ENCODE data around the gene UBXN2A.

Gene UBXN2A

GRCh38 chr2:23953625-23954024 is 13.4 kb downstream of the UBXN2A start:
- TF ChIP-seq, protein P1, sequence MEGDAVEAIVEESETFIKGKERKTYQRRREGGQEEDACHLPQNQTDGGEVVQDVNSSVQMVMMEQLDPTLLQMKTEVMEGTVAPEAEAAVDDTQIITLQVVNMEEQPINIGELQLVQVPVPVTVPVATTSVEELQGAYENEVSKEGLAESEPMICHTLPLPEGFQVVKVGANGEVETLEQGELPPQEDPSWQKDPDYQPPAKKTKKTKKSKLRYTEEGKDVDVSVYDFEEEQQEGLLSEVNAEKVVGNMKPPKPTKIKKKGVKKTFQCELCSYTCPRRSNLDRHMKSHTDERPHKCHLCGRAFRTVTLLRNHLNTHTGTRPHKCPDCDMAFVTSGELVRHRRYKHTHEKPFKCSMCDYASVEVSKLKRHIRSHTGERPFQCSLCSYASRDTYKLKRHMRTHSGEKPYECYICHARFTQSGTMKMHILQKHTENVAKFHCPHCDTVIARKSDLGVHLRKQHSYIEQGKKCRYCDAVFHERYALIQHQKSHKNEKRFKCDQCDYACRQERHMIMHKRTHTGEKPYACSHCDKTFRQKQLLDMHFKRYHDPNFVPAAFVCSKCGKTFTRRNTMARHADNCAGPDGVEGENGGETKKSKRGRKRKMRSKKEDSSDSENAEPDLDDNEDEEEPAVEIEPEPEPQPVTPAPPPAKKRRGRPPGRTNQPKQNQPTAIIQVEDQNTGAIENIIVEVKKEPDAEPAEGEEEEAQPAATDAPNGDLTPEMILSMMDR (conservative IDR thresholded peaks at IDR 0.05; ENCODE audit: control insufficient read depth, insufficient read depth, low read depth, low read length) = no peak
- no peak for DNase-seq (ENCODE audit: low read depth)

GRCh38 chr2:23954325-23955014 is 14.2 kb downstream of the UBXN2A start:
- TF ChIP-seq, protein P1 (conservative IDR thresholded peaks at IDR 0.05; ENCODE audit: control insufficient read depth, insufficient read depth, low read depth, low read length) = peak; percentile 9
- H3K4me3 ChIP-seq (ENCODE audit: control insufficient read depth, low read depth, low read length) = no peak overlapping the region
- DNase-seq (ENCODE audit: low read depth) = peak; percentile 8

More at GRCh38 chr2:23953625-23954024, 13.4 kb downstream of the UBXN2A start:
- H3K4me3 ChIP-seq (ENCODE audit: control insufficient read depth, low read depth, low read length) = no peak overlapping the region

GRCh38 chr2:23967846-23968245 is 27.6 kb downstream of the UBXN2A start:
- DNase-seq (ENCODE audit: low read depth) = no peak
- TF ChIP-seq, protein P1 (conservative IDR thresholded peaks at IDR 0.05; ENCODE audit: control insufficient read depth, insufficient read depth, low read depth, low read length) = no peak
- H3K4me3 ChIP-seq (ENCODE audit: control insufficient read depth, low read depth, low read length) = no peak overlapping the region

- no peak overlapping the region for H3K4me3 ChIP-seq (ENCODE audit: control insufficient read depth, low read depth, low read length)
- TF ChIP-seq, protein P1 (conservative IDR thresholded peaks at IDR 0.05; ENCODE audit: control insufficient read depth, insufficient read depth, low read depth, low read length) = no peak
- no peak for DNase-seq (ENCODE audit: low read depth)
These were observed 36.6 kb downstream of the UBXN2A start for GRCh38 chr2:23976883-23977282.

DNA sequence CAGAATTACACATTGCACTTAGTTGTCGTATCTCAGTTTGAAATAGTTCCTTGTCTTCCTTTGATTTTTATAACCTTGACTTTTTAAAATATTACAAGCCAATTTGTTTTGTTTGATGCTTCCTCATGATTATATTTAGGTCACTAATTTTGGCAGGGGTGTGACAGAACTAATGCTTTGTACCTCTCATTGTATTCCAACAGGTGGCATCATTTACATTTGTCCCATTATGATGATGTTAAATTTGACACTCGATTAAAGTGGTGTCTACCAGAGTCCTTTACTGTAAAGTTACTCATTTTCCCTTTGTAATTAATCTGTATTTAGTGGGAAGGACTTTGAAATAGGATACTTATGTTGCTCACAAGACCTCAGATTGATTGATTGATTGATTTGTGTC is 48.1 kb downstream of the UBXN2A start:
- H3K4me3 ChIP-seq (ENCODE audit: control insufficient read depth, low read depth, low read length) = no peak overlapping the region
- peak; percentile 30 for DNase-seq (ENCODE audit: low read depth)
- TF ChIP-seq, protein P1 (conservative IDR thresholded peaks at IDR 0.05; ENCODE audit: control insufficient read depth, insufficient read depth, low read depth, low read length) = peak; percentile 34

- no peak overlapping the region for H3K4me3 ChIP-seq (ENCODE audit: control insufficient read depth, low read depth, low read length)
- TF ChIP-seq, protein P1 (conservative IDR thresholded peaks at IDR 0.05; ENCODE audit: control insufficient read depth, insufficient read depth, low read depth, low read length) = no peak
- DNase-seq (ENCODE audit: low read depth) = no peak
These were observed 52.7 kb downstream of the UBXN2A start for GRCh38 chr2:23992931-23993330.
